Measurements from ENCODE around the gene ATOH7. TPM values are rescaled to one million over a fixed set of nuclear protein-coding genes. Genes with fewer than 3 reads are reported as not detected.

The ATOH7 gene
- total and polyA plus RNA-seq, 4 experiments from 2014 or later, result not detected

- H3K4me1 ChIP-seq (ENCODE audit: insufficient read depth, low read length), result no peaks in the 10 kb centered on the region
- Mint-ChIP-seq H3K36me3 (no peaks in the 10 kb centered on the region), H3K9me3 (peaks cover 1 to 7% (median 4%) of the 10 kb centered on the region in 8 donors), H3K27ac (no peak overlapping the region), H3K27me3 (peaks cover 8 to 11% of the 10 kb centered on the region in 2 donors), H3K4me1 (no peaks in the 10 kb centered on the region), H3K4me3 (no peak overlapping the region)
- intact Hi-C loops (cut with micrococcal nuclease), result no loop called here
- no peak overlapping the region for H3K27ac ChIP-seq (ENCODE audit: low read depth, low read length)
- no peaks in the 10 kb centered on the region for H3K36me3 ChIP-seq (ENCODE audit: insufficient read depth, low read length)
- H3K9me3 ChIP-seq (ENCODE audit: control insufficient read depth in 1 of 2, low read length in 2 of 2), result no peaks in the 10 kb centered on the region
- no peak for DNase-seq
- ChIA-PET CTCF (ENCODE audit: partially characterized antibody) (no interaction called here), POLR2A (ENCODE audit: partially characterized antibody) (no interaction called here)
- H3K27me3 ChIP-seq (ENCODE audit: insufficient read depth, low read length), result no peaks in the 10 kb centered on the region
- no peak overlapping the region for H3K4me3 ChIP-seq (ENCODE audit: low read length in 2 of 2)
These were observed 39.4 kb upstream of the ATOH7 start for GRCh38 chr10:68271196-68271882.

GRCh38 chr10:68269562-68270290 is 37.8 kb upstream of the ATOH7 start:
- H3K4me1 Mint-ChIP-seq, result no peaks in the 10 kb centered on the region
- no peaks in the 10 kb centered on the region for H3K36me3 Mint-ChIP-seq
- no peak overlapping the region for H3K4me3 ChIP-seq (ENCODE audit: low read length in 2 of 2)
- ChIA-PET POLR2A (ENCODE audit: partially characterized antibody) (no interaction called here), CTCF (ENCODE audit: partially characterized antibody) (no interaction called here)
- H3K27me3 ChIP-seq (ENCODE audit: insufficient read depth, low read length), result no peaks in the 10 kb centered on the region
- intact Hi-C loops (cut with micrococcal nuclease), result no loop called here
- H3K27ac ChIP-seq (ENCODE audit: low read depth, low read length), result no peak overlapping the region
- H3K27ac Mint-ChIP-seq, result no peak overlapping the region
- DNase-seq, result no peak
- H3K27me3 Mint-ChIP-seq, result peaks cover 8 to 11% of the 10 kb centered on the region in 2 donors
- no peak overlapping the region for H3K4me3 Mint-ChIP-seq
- peaks cover 0 to 9% (median 4%) of the 10 kb centered on the region in 8 donors for H3K9me3 Mint-ChIP-seq
- no peaks in the 10 kb centered on the region for H3K4me1 ChIP-seq (ENCODE audit: insufficient read depth, low read length)
- no peaks in the 10 kb centered on the region for H3K9me3 ChIP-seq (ENCODE audit: control insufficient read depth in 1 of 2, low read length in 2 of 2)
- no peaks in the 10 kb centered on the region for H3K36me3 ChIP-seq (ENCODE audit: insufficient read depth, low read length)

- no peak overlapping the region for H3K4me3 ChIP-seq (ENCODE audit: low read length in 2 of 2)
- no peak overlapping the region for H3K27ac ChIP-seq (ENCODE audit: low read depth, low read length)
- Mint-ChIP-seq H3K27me3 (peaks cover 0 to 8% of the 10 kb centered on the region in 2 donors), H3K4me1 (no peaks in the 10 kb centered on the region), H3K36me3 (no peaks in the 10 kb centered on the region), H3K4me3 (no peak overlapping the region), H3K9me3 (peaks cover 0 to 13% (median 8%) of the 10 kb centered on the region in 8 donors), H3K27ac (peak overlapping the region in 1 of 7 donors; percentile 46)
- intact Hi-C loops (cut with micrococcal nuclease), result no loop called here
- no peaks in the 10 kb centered on the region for H3K4me1 ChIP-seq (ENCODE audit: insufficient read depth, low read length)
- DNase-seq, result no peak
- H3K9me3 ChIP-seq (ENCODE audit: control insufficient read depth in 1 of 2, low read length in 2 of 2), result no peaks in the 10 kb centered on the region
- H3K36me3 ChIP-seq (ENCODE audit: insufficient read depth, low read length), result no peaks in the 10 kb centered on the region
- H3K27me3 ChIP-seq (ENCODE audit: insufficient read depth, low read length), result no peaks in the 10 kb centered on the region
- ChIA-PET POLR2A (ENCODE audit: partially characterized antibody) (no interaction called here), CTCF (ENCODE audit: partially characterized antibody) (no interaction called here)
These were observed 29.4 kb upstream of the ATOH7 start for GRCh38 chr10:68261132-68261856.

- CTCF ChIA-PET (ENCODE audit: partially characterized antibody), result no interaction called here
These were observed 21.4 kb upstream of the ATOH7 start for GRCh38 chr10:68253346-68253745.

GRCh38 chr10:68251625-68252495 is 19.9 kb upstream of the ATOH7 start:
- H3K4me1 ChIP-seq (ENCODE audit: insufficient read depth, low read length), result no peaks in the 10 kb centered on the region
- peaks cover 4 to 5% of the 10 kb centered on the region in 2 donors for H3K27me3 Mint-ChIP-seq
- H3K4me1 Mint-ChIP-seq, result peaks cover 0 to 1% (median 0%) of the 10 kb centered on the region in 4 donors
- no peak overlapping the region for H3K27ac ChIP-seq (ENCODE audit: low read depth, low read length)
- intact Hi-C loops (cut with micrococcal nuclease), result no loop called here
- H3K36me3 Mint-ChIP-seq, result no peaks in the 10 kb centered on the region
- no peaks in the 10 kb centered on the region for H3K9me3 Mint-ChIP-seq
- POLR2A ChIA-PET (ENCODE audit: partially characterized antibody), result no interaction called here
- no peaks in the 10 kb centered on the region for H3K27me3 ChIP-seq (ENCODE audit: insufficient read depth, low read length)
- CTCF ChIA-PET (ENCODE audit: partially characterized antibody), result no interaction called here
- H3K36me3 ChIP-seq (ENCODE audit: insufficient read depth, low read length), result no peaks in the 10 kb centered on the region
- H3K4me3 Mint-ChIP-seq, result no peak overlapping the region
- no peak overlapping the region for H3K27ac Mint-ChIP-seq
- no peaks in the 10 kb centered on the region for H3K9me3 ChIP-seq (ENCODE audit: control insufficient read depth in 1 of 2, low read length in 2 of 2)
- H3K4me3 ChIP-seq (ENCODE audit: low read length in 2 of 2), result no peak overlapping the region
- no peak for DNase-seq

More at GRCh38 chr10:68253346-68253745, 21.4 kb upstream of the ATOH7 start:
- no peaks in the 10 kb centered on the region for H3K36me3 ChIP-seq (ENCODE audit: insufficient read depth, low read length)
- H3K27ac ChIP-seq (ENCODE audit: low read depth, low read length), result no peak overlapping the region
- Mint-ChIP-seq H3K36me3 (no peaks in the 10 kb centered on the region), H3K4me3 (no peak overlapping the region), H3K9me3 (no peaks in the 10 kb centered on the region), H3K27ac (no peak overlapping the region), H3K27me3 (peaks cover 0 to 5% of the 10 kb centered on the region in 2 donors), H3K4me1 (peaks cover 0 to 1% (median 0%) of the 10 kb centered on the region in 4 donors)
- no peak for DNase-seq
- POLR2A ChIA-PET (ENCODE audit: partially characterized antibody), result interaction anchor here (0.6 kb wide), 1 partner anchor 11 kb away, joined by 3 read pairs; no protein-coding TSS in a partner anchor
- no peak overlapping the region for H3K4me3 ChIP-seq (ENCODE audit: low read length in 2 of 2)
- H3K27me3 ChIP-seq (ENCODE audit: insufficient read depth, low read length), result no peaks in the 10 kb centered on the region
- no peaks in the 10 kb centered on the region for H3K9me3 ChIP-seq (ENCODE audit: control insufficient read depth in 1 of 2, low read length in 2 of 2)
- intact Hi-C loops (cut with micrococcal nuclease), result no loop called here
- H3K4me1 ChIP-seq (ENCODE audit: insufficient read depth, low read length), result no peaks in the 10 kb centered on the region

- peaks cover 2 to 4% of the 10 kb centered on the region in 2 donors for H3K27me3 Mint-ChIP-seq
- DNase-seq, result no peak
- no peaks in the 10 kb centered on the region for H3K9me3 ChIP-seq (ENCODE audit: control insufficient read depth in 1 of 2, low read length in 2 of 2)
- H3K27me3 ChIP-seq (ENCODE audit: insufficient read depth, low read length), result no peaks in the 10 kb centered on the region
- H3K4me1 ChIP-seq (ENCODE audit: insufficient read depth, low read length), result no peaks in the 10 kb centered on the region
- no peaks in the 10 kb centered on the region for H3K9me3 Mint-ChIP-seq
- H3K27ac Mint-ChIP-seq, result no peak overlapping the region
- peaks cover 0 to 1% (median 0%) of the 10 kb centered on the region in 4 donors for H3K4me1 Mint-ChIP-seq
- no peak overlapping the region for H3K27ac ChIP-seq (ENCODE audit: low read depth, low read length)
- H3K4me3 ChIP-seq (ENCODE audit: low read length in 2 of 2), result no peak overlapping the region
- ChIA-PET CTCF (ENCODE audit: partially characterized antibody) (no interaction called here), POLR2A (ENCODE audit: partially characterized antibody) (no interaction called here)
- no peaks in the 10 kb centered on the region for H3K36me3 ChIP-seq (ENCODE audit: insufficient read depth, low read length)
- H3K4me3 Mint-ChIP-seq, result no peak overlapping the region
- intact Hi-C loops (cut with micrococcal nuclease), result no loop called here
- H3K36me3 Mint-ChIP-seq, result no peaks in the 10 kb centered on the region
These were observed 19.2 kb upstream of the ATOH7 start for GRCh38 chr10:68251151-68251550.
